Thyroid gland (tissue), 4 donors: ENCODE results near the gene UBXN7.

ENCODE experiments used
- POLR2A ChIP-seq, 2 donors: fragments of 450-650 bp; IDR thresholded peaks; one replicate each; pipeline ENCODE4 v1.6.1; 2017; ENCODE audit warnings: antibody characterized with exemption in 2 of 2, mild to moderate bottlenecking in 2 of 2, moderate library complexity in 1 of 2
- TF ChIP-seq, protein P1 (sequence below), 6 experiments: fragments of 200-600 bp in 3 of 6; fragments of 450-650 bp in 3 of 6; sonication (generic) in 3 of 6; IDR thresholded peaks; one replicate each; pipeline ENCODE4 v1.5.1; 2016 to 2019; ENCODE audit warnings: antibody characterized with exemption in 6 of 6, mild to moderate bottlenecking in 2 of 6, inconsistent platforms in 1 of 6, moderate library complexity in 1 of 6

DNA sequence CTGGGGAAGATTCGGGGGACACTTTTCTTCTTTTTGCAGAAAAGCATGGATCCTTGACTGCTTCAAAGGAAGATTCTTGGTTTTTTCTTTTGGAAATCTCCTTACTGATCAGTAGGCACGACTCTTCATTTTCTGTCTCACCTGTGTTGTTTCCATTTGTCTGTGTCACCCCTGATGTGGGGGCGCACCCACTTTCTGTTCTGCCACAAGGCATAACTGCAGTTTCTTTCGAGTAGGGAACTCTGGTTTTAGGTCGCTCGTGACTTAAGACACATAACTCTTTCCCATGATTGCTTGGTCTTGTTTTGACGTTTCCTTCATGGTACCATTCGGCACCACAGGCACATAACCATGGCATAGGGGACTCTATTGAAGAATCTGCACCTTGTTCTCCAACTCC is 40.1 kb upstream of the UBXN7 start:
- TF ChIP-seq, protein P1, sequence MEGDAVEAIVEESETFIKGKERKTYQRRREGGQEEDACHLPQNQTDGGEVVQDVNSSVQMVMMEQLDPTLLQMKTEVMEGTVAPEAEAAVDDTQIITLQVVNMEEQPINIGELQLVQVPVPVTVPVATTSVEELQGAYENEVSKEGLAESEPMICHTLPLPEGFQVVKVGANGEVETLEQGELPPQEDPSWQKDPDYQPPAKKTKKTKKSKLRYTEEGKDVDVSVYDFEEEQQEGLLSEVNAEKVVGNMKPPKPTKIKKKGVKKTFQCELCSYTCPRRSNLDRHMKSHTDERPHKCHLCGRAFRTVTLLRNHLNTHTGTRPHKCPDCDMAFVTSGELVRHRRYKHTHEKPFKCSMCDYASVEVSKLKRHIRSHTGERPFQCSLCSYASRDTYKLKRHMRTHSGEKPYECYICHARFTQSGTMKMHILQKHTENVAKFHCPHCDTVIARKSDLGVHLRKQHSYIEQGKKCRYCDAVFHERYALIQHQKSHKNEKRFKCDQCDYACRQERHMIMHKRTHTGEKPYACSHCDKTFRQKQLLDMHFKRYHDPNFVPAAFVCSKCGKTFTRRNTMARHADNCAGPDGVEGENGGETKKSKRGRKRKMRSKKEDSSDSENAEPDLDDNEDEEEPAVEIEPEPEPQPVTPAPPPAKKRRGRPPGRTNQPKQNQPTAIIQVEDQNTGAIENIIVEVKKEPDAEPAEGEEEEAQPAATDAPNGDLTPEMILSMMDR (IDR thresholded peaks at IDR 0.05), result no peak
- no peak for TF ChIP-seq POLR2A (IDR thresholded peaks at IDR 0.05)
